ENCODE measurements around the gene UROC1.

Gene UROC1

DNA sequence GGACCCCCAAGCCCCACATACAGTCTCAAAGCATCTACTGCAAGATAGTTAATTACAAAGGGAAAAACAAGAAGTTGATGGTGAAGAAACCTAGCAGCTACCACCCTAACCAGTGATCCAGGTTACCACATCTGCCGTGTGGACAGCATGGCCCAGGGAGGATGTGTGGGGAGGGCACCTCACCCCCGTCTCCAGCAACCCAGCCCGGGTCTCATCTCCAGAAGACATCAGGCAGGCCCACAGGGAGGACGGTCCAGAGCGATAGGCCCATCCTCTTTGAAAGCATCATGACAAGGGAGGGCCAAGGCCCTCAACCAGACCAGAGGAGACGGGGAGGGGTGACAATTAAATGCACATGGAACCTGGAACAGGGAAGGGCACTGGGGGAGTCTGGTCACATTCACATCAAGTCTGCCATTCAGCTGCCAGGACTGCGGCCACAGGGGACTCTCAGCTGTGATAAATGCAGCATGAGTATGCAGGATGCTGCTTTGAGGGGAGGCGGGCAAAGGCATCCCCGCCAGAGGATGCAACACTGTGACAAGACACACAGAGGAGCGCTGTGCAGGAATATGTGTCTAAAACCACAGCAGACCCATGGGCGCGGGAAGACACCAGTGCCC, 60.7 kb downstream of the UROC1 start:
- DNase-seq: no peak

DNA sequence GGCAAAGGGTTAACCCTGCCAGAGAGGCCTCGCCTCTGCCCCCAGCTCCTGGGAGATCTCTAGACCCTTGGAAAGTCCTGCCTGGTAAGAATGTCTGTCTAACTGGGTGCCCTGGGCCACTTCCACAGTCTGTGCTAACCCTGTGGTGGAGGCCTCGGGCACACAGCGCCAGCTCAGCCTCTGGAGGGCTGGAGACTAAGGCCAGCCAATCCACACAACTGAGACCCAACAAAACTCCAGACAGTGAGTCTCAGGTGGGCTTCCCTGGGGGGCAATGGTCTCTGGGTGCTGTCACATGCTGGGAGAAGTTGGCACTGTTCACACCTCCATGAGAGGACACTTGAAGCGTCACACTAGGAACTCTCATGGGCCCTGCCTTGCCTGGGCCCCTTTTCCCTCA, 61.4 kb downstream of the UROC1 start:
- no peak for DNase-seq

DNA sequence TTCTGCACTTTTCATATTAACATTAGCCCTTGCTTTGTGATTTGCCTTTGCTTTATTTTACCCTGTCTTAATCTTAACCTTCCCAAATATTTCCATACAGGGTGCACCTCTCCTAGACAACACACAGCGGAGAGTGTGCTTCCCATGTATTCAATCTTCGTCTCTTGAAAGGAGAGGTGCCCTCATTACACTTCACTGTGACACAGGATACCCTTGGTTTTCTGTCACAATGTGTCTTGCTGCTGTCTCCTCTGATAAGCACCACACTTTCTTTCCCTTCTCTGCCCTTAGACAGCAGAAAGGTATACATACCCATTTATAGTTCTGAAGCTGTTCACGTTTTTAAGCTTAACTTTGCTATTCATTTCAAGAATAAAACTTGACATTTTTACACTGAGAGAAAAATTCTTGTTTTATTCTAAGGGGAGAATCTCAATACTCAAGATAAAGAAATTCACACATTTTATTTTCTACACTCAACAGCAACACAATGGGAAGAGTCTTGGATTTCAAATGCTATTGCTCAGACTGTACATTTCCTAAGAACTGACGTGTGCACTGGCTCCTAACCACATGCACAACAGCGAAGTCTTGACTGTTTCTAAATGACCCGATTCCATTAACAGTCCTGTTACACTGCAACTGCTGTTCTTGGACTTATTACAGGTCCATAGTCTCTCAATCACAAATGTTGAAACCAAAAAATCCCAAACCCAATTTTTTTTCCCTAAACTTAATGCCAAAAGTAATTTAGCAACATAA, 63.0 kb downstream of the UROC1 start:
- no peak for DNase-seq

DNA sequence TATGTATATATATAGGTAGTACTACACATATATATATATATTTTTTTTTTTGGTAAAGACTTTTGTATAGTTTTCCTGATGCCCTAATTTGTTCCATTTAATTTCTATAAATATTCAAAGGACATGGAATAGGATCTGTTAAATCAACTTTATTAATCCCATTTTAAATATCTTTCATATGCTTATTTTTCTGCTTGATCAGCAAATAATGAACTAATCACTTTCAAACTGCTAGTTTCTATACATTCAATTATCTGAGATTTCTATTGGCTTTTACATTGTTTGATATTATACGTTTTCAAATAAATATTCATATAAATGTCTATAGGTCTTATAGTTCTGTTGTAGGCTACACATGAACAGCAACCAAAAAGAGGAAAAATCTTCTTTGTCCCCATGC, 63.5 kb downstream of the UROC1 start:
- DNase-seq: no peak

DNA sequence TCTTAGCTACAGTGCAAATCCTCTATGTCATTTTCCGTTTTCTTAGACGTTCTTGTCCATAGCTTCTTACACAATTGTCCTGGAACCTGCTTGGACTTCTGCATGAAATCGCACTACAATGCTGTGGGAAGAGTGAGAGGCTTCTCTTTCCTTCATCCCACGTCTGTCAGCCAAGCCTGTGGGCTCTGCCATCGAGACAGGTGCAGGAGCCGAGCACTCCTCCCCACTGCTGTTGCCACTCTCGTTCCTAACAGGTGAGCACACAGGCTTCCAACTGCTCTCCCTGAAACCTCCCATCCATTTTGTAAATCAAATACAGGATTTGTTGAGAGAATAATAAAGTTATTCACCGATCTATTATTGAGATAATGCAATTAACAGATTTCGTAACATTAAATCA, 65.4 kb downstream of the UROC1 start:
- no peak for DNase-seq

DNA sequence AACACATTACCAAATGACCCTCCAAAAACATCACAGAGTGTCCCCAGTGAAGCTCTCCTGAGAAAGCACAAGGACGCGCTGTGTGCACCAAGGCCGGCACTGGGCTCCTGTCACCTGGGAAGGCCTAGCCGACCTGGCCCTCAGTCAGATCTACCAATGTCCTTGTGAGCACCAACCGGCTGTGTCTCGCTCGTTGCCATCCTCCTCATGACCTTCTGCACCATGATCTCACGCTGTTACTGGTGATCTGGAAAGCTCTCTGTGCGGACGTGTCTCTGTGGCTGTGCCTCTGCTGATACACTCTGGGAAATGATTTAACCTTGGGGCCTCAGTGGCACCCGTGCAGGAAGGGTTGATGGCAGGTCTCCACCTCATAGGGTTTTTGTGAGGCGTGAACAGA, 66.1 kb downstream of the UROC1 start:
- DNase-seq: no peak

DNA sequence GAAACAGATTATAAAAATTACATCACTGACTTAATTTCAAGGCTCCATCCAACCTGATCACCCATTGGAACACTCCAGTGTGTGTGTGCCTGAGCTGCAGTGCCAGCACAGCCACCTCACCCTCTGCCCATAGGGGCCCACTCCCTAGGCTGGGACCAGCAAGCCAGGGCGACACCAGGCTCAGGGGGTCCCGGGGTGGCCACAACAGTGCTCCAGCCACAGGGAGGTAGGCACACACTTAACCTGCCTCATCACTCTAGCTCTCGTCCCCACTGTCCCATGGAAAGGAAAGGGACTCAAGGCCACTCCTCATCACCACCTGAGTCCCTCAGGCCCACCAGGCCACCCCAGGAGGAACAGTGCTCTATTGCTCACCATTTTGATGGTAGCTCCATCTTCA, 66.8 kb downstream of the UROC1 start:
- no peak for DNase-seq

DNA sequence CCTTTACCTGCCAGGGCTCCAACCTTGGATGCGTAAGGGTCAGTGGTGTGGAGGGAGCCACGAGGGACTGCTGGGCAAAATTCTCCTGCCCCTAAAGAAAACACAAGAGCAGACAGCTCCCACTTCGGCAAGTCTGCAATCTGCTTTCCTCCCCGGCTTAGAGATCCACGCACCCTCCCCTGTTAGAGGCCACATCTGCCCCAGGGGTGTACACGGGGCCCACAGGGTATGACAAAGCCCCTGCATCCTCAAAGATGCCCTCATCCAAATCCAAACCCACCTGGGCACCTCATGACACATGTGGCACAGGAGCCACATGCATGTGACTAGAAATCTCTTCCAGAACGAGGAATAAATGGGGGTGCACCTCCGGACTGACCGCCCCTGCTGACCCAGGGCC, 67.4 kb downstream of the UROC1 start:
- no peak for DNase-seq

DNA sequence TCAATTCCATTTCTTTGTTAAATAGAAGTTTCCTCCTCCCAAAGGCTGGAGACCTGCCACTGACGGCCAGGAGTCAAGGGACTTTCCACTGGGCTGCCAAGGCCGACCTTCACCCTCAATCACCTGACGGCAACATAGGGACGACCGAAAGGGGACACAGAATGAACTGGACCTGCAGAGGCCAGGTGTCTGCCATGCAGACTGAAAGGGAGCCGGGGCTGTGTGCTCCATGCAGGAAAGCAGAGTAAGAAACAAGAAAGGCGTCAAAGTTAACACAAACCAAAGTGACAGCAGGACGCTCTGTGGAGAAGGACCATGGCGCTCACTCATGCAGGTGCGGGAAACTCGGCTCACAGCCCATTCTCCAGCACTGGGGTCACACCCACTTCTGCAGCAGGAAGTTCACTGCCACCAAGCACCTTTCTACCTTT, 67.9 kb downstream of the UROC1 start:
- DNase-seq: no peak

DNA sequence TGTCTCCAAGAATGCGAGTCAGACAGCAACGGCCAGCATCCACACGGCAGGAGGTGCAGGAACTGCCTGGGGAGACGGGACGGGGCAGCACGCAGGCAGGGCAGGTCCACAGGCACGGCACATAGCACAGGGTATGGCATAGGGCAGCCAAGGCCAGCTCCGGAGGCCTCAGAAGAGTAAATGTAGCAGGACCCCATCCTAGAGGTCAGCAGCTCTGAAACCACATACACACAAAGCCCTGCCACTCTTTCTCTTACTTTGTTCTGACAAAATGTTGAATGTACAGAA, 68.7 kb downstream of the UROC1 start:
- DNase-seq: no peak

DNA sequence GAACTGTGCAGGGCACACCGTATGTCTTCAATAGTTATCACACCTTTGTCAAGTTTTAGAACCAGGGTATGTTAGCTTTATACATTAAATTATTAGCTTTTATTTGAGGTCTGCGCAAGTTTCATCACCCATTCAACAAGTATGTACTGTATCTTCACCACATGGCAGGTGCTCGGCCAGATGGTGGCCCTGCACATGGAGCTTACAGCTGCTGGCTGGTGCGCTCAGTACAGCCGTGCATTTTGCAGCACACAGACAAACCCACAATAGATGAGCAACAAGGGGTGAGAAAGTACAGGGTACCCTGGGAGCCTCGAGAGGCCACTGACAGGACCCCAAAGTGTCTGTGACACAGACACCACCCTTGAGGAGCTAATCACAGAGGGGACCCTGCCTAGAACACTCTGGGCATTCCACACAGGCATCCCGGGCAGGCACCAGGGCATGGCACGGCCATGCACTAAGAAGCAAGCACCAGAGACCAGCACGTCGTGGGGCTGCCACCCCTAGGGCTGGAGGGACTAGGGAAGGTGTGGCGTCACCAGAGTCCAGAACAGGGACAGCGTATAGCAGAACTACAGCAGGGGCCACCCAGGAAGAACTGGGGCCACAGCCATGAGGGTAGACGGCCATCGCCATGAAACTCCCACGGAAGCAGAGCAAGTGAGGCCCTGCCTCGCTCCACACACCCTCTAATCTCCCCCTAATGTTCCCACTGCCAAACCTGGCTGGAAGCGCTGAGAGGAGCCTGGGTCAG, 69.3 kb downstream of the UROC1 start:
- no peak for DNase-seq

DNA sequence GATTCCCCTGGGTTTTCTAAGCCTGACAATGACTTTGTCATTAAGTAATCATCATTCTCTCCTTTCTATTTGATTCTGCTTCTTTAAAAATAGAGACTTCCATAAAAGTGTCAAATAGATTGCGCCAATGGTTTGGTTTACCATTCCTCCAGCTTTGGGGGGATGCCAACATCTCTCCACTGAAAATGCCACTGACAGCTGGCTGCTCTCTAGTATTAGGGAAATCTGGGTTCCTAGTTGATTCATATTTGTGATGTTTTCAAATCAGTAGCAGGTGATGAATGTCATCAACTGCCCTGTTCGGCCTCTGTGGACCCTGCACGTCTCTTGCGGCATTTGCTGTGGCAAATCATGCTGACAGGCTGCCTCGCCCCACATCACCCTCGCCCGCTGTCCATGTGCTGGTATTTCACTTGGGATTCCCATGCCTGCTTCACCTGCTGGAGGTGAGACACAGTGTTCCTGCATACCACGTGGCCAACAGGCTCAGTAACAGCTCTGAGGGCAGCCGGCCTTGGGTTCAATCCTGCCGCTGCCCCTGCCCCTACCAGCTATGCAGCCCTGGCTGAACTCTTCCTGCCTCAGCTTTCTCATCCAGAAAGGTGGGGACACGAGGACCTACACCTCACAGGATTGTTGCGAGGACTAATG, 70.0 kb downstream of the UROC1 start:
- DNase-seq: no peak

DNA sequence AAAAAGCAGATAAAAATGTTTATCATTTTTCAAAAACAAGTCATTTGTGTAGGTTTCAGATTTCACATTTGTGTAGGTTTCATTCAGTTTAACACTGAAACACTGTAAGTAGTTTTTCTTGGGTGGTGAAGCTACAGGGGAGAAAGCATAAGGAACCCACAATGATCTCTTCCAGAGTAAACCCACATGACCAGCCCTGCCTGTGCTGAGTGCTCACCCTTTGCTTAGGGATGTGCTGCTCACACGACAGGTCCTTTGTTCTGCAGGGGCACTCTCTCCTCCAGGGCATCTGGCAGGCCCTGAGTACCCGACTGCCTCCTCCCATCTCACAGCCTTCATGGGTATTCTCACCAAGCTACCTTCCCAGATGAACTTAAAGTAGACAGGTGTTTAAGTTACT, 70.8 kb downstream of the UROC1 start:
- DNase-seq: no peak

DNA sequence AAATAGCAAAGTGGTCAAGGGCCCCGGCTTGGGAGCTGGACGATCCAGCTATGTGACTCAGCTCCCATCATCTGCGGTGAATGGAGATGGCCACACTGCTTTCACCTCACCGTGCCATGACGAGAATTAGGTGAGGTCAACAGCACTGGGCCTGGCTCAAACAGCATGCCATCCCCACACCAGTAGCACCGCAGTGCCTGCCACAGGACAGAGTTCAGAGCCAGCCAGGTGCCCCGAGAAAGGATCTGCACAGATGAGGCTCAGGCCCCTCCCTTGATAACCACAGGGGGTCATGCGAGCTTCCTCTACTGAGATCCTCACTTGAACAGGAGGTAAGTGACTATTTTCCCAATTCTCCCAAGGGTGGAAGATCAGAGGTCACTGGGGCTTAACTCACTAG, 71.3 kb downstream of the UROC1 start:
- DNase-seq: no peak

DNA sequence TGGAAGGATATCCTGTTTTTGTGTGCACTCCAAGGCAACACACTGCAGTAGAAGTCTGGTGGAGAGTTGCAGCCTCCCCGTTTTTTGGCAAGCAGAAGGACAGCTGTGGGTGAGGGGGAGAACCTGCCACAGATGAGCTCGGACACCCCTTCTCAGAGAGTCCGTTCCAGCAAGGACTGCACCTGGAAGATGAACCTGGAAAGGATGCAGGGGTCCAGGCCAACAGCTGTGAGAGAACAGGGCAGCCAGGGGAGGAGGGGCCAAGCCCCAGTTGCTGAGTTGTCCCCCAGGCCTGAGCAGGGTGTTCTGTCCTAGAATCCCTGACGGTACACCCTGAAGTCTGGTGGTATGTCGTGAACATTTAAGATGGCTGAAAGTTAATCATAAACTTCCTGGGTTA, 72.1 kb downstream of the UROC1 start:
- no peak for DNase-seq

DNA sequence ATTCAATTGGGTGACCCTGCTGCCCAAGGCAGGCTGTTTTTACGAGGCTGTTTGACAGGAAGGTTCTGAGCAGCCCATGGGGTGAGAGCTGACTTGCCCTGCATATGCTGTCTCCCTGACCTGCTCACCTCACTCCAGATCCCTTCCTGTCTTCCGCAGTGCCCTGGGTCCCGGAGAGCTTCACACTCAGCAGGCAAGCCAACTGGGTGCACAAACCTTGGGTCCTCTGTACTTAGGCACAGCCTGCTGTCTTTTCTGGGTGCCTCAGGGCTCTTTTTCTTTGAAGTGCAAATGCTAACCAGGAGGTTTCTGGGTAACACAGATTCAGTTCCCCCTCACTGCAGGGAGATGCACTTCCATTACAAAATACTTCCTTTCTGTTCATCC, 74.7 kb downstream of the UROC1 start:
- no peak for DNase-seq

DNA sequence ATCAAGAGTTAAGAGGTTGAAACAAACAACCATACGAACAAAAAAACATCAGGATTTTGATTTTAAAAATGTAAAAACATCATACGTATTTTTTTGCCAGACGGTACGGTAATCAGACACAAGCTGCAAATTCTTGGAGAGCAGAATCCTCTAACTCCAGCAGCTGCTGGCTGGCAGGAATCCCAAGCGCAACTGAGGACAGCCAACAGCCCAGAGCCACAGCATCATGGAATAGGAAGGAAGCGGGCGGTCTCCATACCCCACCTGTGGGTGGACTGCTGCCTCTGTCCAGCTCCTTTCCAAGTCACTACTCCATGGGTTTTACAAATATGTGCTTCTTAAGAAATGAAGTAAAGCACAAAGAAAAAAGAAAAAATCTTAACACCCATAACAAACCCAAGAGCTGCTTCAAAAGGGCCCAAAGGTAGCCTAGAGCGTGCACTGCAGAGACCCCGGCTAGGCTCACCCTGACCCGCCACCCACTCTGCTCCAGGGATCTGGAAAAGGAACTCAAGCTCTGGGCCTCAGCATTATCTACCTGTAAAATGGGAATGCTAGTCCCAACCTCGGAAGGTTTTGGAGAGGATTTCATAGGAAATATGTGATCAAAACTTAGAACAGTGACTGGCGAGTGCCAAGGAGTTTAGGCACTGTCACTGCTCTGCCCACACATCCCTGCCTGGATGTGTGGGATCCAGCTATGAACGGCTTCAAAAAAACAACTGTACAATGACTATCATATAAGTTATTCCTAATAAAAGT, 75.3 kb downstream of the UROC1 start:
- DNase-seq: no peak

DNA sequence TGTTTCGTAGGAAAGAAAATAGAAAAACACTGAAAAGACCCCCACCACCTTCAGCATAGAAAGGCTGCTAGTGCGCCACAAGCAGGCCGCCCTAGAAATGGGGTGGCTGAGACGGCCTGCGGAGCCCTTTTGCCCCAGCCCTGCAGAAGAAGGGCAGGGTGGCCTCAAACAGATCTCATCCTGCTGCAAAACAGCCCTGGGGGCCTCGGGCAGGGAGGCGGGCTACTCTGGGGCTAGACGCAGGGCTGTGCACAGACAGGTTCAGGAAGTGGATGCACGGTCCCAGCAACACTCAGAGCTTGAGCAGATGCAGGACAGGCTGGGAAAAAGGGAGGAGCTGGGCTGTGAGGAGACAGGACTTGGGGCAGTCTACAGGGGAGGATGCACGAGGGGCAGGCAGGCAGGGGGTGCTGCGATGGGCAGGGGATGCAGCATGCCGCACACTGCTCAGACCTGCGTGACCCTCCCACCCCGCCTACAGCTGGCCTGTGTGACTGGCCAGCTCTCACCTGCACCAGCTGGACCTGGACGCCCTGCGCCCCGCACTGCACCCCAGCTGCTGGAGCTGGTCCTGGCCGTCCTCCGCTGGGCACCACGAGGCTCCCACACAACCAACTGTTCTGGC, 76.2 kb downstream of the UROC1 start:
- no peak for DNase-seq

DNA sequence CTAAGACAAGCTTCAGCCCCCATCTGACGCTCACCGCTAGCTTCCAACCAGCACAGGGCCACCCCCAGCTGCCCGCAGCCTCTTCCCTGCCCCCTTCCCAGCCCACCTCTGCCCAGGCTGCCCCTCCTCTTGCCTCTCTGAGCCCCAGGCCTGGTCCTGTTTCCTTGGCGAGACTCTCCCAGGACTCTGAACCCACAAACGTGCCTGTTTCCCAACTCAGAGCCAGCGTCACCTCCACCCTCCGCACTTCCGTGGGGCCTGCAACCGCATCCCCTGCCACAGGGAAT, 76.9 kb downstream of the UROC1 start:
- DNase-seq: no peak

DNA sequence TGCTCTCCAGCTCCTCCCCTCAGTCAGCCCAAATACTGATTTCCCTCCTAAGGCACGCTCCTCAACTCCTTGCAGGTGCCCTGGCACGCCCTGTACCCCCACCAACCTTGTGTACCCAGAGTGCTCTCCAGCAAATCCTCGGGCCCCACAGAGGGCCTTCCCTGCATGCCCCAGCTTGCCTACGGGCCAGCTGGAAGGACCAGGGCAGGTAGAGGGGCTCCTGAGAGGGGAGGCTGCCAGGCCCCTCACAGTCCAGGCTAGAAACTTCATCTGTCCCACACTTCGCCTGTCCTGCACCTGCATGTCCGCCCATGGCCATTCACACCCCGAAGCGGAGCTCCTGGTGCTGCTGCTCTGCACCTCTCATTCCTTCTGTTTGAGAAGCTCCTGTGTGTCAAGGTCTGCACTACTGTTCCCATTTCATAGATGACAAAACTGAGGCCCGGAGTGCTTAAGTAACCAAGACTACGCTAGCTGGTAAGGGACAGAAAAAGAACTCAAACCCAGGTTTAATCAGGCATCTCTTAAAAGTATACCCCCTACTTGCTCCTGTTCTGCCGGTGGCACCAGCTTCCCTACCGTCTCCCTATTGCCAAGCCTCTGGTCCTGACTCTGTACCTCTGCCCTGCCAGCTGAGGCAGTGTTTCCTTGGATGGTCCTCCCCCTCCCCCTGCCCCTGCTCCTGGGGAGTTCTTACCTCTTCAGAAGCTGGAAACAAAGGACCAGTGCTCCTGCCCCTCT, 77.4 kb downstream of the UROC1 start:
- no peak for DNase-seq

DNA sequence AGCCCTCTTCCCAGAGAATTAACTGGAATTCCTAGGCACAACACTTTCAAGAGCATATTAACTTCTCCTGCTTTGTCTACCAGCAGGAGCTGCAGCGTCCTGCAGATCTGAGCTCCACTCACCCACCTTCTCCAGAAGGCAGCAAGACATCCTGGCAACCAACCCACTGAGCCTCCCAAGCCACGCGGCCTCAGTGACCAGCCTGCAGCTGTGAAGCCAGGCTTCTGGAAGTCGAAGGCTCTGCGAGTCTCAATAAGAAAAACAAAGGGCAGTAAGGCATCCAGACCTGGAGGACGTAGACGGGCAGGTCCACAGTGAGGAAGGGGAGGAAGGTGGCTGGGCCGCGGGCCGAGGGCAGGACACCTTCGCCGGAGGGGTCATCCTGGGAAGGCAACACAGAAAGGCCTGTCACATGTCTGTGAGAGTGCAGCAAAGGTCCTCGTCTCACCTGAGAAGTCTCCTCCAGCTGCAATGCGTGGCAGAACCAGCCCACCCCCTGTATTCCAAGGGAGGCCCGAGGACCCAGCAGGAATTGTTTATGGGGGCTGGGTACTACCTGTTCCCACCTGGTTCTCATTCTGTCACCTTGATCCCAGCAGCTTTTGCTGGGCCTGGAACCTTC, 78.1 kb downstream of the UROC1 start:
- DNase-seq: no peak

DNA sequence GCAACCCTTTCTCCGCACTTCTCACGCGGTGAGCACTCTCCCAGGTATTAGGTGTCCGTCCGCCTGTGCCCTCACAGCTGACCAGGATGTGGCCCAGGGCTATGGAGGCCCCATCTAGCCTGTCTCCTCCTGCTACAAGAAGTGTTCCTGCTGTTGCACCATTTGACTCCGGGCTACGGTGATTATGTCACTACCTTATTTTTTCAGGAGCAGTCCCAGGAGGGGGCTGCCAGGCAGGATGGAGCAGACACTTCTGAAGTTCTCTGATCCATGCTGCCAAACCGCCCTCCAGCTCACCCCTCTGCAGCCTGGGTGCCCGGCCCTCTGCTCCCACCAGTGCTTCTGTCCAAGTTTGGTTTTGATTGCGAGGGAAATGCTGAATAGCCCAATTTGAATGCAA, 78.8 kb downstream of the UROC1 start:
- no peak for DNase-seq

Data from midbrain (tissue), 1 donor.